CD4-positive, alpha-beta T cell treated with Interleukin-10 for 1 hour (primary cell): ENCODE measurements around the gene PCDHGA10.
"Not testable (repeated sequence)": the region's sequence is repeated elsewhere in the genome, so short reads cannot be mapped to it uniquely, and the experiment has no call there.

Experiments used
- DNase-seq: peaks from one replicate; pipeline ENCODE4 v3.0.0-alpha.2; 2020

Gene PCDHGA10

GRCh38 chr5:141412854-141413539 lies at the start of gene PCDHGA10:
PCDHGA10 (plus strand) TSS chr5:141412987; CDS start chr5:141413176, 189 bp downstream.
- peak; percentile 67 for DNase-seq

- DNase-seq = no peak
Measured at GRCh38 chr5:141363952-141364660, 48.7 kb upstream of the PCDHGA10 start, which contains the start of gene PCDHGA5. PCDHGA5 (plus strand) TSS chr5:141364162; CDS start chr5:141364331, 169 bp downstream.

- no peak for DNase-seq
Measured at GRCh38 chr5:141366016-141366896, 46.5 kb upstream of the PCDHGA10 start.

GRCh38 chr5:141369994-141370848 lies 42.6 kb upstream of the PCDHGA10 start, which contains the start of gene PCDHGB3:
PCDHGB3 (plus strand) TSS chr5:141370242; CDS start chr5:141370395, 153 bp downstream.
- DNase-seq = peak; percentile 51

- no peak for DNase-seq
Measured at GRCh38 chr5:141371572-141372475, 41.0 kb upstream of the PCDHGA10 start.

GRCh38 chr5:141373673-141374317 lies 39.0 kb upstream of the PCDHGA10 start, which contains the start of gene PCDHGA6:
PCDHGA6 (plus strand) TSS chr5:141373891; CDS start chr5:141374084, 193 bp downstream.
- peak; percentile 12 for DNase-seq

- no peak for DNase-seq
Measured at GRCh38 chr5:141374627-141375026, 38.2 kb upstream of the PCDHGA10 start.

- DNase-seq = not testable (repeated sequence)
Measured at GRCh38 chr5:141375444-141376155, 37.2 kb upstream of the PCDHGA10 start.

- DNase-seq = no peak
Measured at GRCh38 chr5:141382469-141383294, 30.1 kb upstream of the PCDHGA10 start, which contains the start of gene PCDHGA7. PCDHGA7 (plus strand) TSS chr5:141382742; CDS start chr5:141382900, 158 bp downstream.

GRCh38 chr5:141383345-141383744 lies 29.4 kb upstream of the PCDHGA10 start:
- no peak for DNase-seq

- DNase-seq = no peak
Measured at GRCh38 chr5:141384471-141385267, 28.1 kb upstream of the PCDHGA10 start.

- peak; percentile 42 for DNase-seq
Measured at GRCh38 chr5:141387557-141388311, 25.1 kb upstream of the PCDHGA10 start, which contains the start of gene PCDHGB4. PCDHGB4 (plus strand) TSS chr5:141387698; CDS start chr5:141387885, 187 bp downstream.

- no peak for DNase-seq
Measured at GRCh38 chr5:141388661-141389060, 24.1 kb upstream of the PCDHGA10 start.

GRCh38 chr5:141389153-141390042 lies 23.4 kb upstream of the PCDHGA10 start:
- DNase-seq = no peak

GRCh38 chr5:141392429-141393198 lies 20.2 kb upstream of the PCDHGA10 start, which contains the start of gene PCDHGA8:
PCDHGA8 (plus strand) TSS chr5:141392633; CDS start chr5:141392814, 181 bp downstream.
- DNase-seq = no peak
